NCI-H82 treated with DMSO at 0.1 percent for 48 hours (cell line): ENCODE measurements around the gene TRIM67.

ENCODE experiments used
- DNase-seq: peaks from one replicate; lab custom pipeline; 2025; ENCODE audit not compliant: unreplicated experiment; lab: John Stamatoyannopoulos, UW

Gene TRIM67

DNA sequence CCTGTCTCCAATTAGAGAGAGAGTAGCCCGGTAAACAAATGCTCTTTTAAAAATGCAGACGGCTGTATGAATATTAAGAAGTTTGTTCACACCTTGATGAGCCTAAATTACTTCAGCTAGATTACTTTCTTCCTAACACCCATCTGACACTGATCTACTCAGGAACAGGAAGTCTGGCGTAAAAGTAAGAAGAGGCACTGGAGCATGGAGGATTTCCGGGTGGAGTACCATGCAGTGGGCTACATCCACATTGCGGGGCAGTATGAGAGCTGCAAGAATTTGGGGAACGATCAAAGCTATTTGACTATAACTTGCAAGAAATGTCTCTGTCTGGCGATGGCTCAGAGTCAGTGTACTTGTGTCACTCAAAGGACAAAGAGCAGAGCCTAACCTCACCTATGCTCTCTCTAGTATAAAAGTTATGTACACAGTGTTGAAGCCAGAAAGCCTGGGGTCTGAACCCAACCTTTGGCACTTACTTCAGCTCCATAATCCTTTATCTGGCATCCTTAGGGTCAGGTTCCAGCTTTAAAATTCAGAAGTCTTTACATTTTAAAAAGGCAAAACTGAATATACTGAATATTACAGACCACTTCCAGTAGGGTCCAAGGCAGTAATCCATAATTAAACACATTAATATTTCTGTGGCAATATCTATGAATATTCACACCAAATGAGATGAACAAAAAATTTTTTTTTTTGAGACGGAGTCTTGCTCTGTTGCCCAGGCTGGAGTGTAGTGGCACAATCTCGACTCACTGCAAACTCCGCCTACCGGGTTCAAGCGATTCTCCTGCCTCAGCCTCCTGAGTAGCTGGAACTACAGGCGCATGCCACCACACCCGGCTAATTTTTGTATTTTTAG is 71.2 kb downstream of the TRIM67 start:
- DNase-seq, result no peak

GRCh38 chr1:231233735-231234417 is 72.0 kb downstream of the TRIM67 start:
- no peak for DNase-seq

DNA sequence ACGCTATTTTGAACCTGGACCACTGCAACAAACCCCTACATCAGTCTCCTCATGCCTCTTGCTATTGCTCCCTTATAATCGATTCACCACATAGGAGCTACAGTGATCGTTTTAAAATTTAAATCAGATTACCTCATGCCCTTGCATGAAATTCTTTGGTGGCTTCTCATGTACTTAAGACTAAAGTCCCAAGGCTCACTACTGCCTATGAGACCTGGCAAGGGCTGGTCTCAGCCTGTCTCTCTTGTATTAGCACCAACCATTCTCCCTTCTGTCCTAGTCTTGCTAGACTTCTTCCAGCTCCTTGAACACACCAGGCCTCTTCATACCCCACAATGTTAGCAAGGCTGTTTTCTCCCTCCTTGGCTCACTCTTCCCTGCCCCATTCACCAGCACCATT is 72.6 kb downstream of the TRIM67 start:
- no peak for DNase-seq

- DNase-seq, result no peak
Measured at GRCh38 chr1:231235526-231236207, 73.8 kb downstream of the TRIM67 start.

- DNase-seq, result no peak
Measured at GRCh38 chr1:231236208-231236591, 74.3 kb downstream of the TRIM67 start.

- no peak for DNase-seq
Measured at GRCh38 chr1:231236938-231237337, 75.1 kb downstream of the TRIM67 start.

- DNase-seq, result no peak
Measured at GRCh38 chr1:231238298-231238697, 76.4 kb downstream of the TRIM67 start.

DNA sequence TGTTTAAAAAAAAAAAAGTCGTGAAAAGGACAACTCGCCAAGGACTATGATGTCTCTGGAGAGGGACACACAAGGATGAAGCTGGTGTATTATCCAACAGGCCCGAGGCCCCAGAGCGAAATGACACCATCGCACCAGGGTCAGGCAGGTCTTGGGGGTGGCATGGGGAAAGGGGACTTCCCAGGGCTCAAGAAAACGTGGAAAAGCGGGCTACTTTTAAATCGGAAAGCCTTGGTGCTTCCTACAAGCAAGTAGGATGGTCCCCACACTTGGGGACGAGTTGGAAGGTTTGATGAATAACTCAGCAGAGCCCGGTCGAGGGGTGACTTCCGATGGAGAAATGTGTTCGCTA is 78.6 kb downstream of the TRIM67 start:
- DNase-seq, result no peak

- peak; percentile 70 for DNase-seq
Measured at GRCh38 chr1:231240883-231241735, 79.3 kb downstream of the TRIM67 start, which contains the start of gene GNPAT. TSS of gene GNPAT (plus strand) at chr1:231241212. CDS start at chr1:231241379, 167 bp downstream.

- peak; percentile 25 for DNase-seq
Measured at GRCh38 chr1:231241750-231242149, 79.9 kb downstream of the TRIM67 start.

GRCh38 chr1:231242516-231243198 is 80.8 kb downstream of the TRIM67 start:
- DNase-seq, result no peak

GRCh38 chr1:231248778-231249177 is 86.9 kb downstream of the TRIM67 start:
- DNase-seq, result no peak

GRCh38 chr1:231252336-231252735 is 90.5 kb downstream of the TRIM67 start:
- no peak for DNase-seq

DNA sequence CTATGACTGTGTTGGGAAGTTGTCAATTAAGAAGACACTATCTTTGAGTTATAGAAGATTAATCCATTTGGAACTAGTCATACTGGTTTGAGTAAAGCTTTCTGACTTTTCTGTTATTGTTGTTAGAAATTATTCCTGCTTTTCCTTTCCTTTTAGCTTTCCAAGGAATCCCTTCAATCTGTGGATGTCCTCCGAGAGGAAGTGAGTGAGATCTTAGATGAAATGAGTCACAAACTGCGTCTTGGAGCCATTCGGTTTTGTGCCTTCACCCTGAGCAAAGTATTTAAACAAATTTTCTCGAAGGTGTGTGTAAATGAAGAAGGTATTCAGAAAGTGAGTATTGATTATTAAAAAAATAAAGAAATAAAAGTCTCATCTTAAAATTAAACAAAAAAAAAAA is 98.5 kb downstream of the TRIM67 start:
- DNase-seq, result no peak

DNA sequence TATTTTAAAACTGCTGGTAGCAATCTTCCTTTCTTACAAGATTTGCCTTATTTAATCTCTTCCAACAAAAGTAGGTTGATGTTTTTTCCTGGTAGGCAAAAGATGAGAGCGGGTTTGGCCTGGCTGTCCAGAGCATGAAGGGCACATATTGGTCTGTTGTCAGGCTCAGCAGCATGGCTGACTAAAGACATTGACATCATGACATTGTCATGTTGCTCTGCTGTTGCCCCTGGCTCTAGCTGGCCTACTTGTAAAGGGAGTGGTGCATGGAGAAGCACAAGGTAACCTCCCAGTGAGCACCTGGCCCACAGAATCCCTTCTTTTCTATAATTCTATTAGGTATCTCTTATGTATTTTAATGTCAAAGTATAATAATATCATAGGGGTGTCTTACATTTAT is 102.8 kb downstream of the TRIM67 start:
- DNase-seq, result no peak

- DNase-seq, result no peak
Measured at GRCh38 chr1:231265379-231265778, 103.5 kb downstream of the TRIM67 start.

DNA sequence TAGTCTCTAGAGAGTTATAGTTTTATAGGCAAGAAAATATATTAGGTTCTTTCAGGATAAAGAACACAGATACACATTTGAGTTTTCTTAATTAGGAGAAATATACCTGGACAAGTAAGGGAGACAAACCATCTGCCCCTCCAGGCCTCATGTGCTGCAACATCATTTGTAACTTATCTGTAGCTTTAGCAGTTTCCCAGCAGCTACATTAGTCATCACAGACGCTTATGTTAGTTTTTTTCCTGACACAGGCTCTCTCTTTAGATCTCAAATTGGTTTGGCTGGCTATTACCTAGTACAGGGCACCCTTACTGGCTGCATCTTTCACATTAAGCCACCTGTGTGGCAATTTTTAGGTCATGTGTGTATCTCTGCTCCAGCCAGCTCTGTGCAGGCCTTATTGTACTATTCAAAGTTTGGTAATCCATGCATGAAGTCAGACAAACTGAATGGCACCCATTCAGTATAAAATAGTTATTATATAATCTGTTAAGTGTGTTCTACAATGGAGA is 105.0 kb downstream of the TRIM67 start:
- DNase-seq, result no peak
